ENCODE results near the gene MLLT11.

MLLT11 gene

GRCh38 chr1:151062741-151063371 lies 2.7 kb downstream of the MLLT11 start:
- H3K4me3 ChIP-seq (ENCODE audit: low read depth, low read length), result no peak overlapping the region
- TF ChIP-seq CTCF (IDR thresholded peaks at IDR 0.05; ENCODE audit: borderline replicate concordance, insufficient read depth, low read depth, low read length), result no peak

- no peak for TF ChIP-seq CTCF (IDR thresholded peaks at IDR 0.05; ENCODE audit: borderline replicate concordance, insufficient read depth, low read depth, low read length)
- no peak overlapping the region for H3K4me3 ChIP-seq (ENCODE audit: low read depth, low read length)
These were observed 5.0 kb downstream of the MLLT11 start for GRCh38 chr1:151065089-151065645.

GRCh38 chr1:151067185-151067584 lies 7.0 kb downstream of the MLLT11 start:
- H3K4me3 ChIP-seq (ENCODE audit: low read depth, low read length), result no peak overlapping the region
- no peak for TF ChIP-seq CTCF (IDR thresholded peaks at IDR 0.05; ENCODE audit: borderline replicate concordance, insufficient read depth, low read depth, low read length)

- H3K4me3 ChIP-seq (ENCODE audit: low read depth, low read length), result no peak overlapping the region
- TF ChIP-seq CTCF (IDR thresholded peaks at IDR 0.05; ENCODE audit: borderline replicate concordance, insufficient read depth, low read depth, low read length), result no peak
These were observed 8.9 kb downstream of the MLLT11 start for GRCh38 chr1:151069103-151069486.

- TF ChIP-seq CTCF (IDR thresholded peaks at IDR 0.05; ENCODE audit: borderline replicate concordance, insufficient read depth, low read depth, low read length), result peak; percentile 98
- peak within 1 kb of the TSS; percentile 92 for H3K4me3 ChIP-seq (ENCODE audit: low read depth, low read length)
These were observed 10.5 kb downstream of the MLLT11 start, which contains the start of gene GABPB2 for GRCh38 chr1:151070474-151071276. TSS of gene GABPB2 (plus strand) at chr1:151070761. CDS start at chr1:151088190, 17,429 bp downstream.

GRCh38 chr1:151072224-151072623 lies 12.0 kb downstream of the MLLT11 start:
- no peak for TF ChIP-seq CTCF (IDR thresholded peaks at IDR 0.05; ENCODE audit: borderline replicate concordance, insufficient read depth, low read depth, low read length)
- H3K4me3 ChIP-seq (ENCODE audit: low read depth, low read length), result no peak overlapping the region
